GM10266 (cell line): ENCODE results near the gene EFNA5.

Source experiments
- DNase-seq: peaks from one replicate; pipeline ENCODE4 v3.0.0; 2012; ENCODE audit errors: extremely low spot score
- TF ChIP-seq, protein P1 (sequence below): IDR thresholded peaks from 2 replicates; pipeline ENCODE4 v1.5.1; 2012; ENCODE audit warnings: mild to moderate bottlenecking, low read depth; ENCODE audit not compliant: control insufficient read depth, insufficient read depth; ENCODE audit errors: missing control alignments

EFNA5 gene

DNA sequence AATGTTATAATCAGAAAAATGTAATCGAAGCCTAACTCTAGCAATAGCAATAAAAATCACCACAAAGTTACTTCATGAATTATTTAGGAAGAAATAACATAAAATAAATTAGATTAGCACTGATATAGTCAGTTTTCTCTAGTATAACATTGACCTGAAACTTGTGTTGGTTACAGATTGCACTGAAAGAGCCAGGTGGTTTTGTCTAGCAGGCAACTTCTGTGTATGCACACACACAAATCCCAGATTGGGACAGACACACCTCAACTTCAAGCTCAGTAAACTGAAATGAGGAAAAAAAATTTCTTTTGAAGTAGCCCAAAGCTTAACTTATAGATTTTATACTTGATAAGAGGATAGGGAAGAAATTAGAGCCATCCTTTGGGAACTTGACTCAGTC lies 129.3 kb downstream of the EFNA5 start:
- no peak for DNase-seq
- TF ChIP-seq, protein P1, sequence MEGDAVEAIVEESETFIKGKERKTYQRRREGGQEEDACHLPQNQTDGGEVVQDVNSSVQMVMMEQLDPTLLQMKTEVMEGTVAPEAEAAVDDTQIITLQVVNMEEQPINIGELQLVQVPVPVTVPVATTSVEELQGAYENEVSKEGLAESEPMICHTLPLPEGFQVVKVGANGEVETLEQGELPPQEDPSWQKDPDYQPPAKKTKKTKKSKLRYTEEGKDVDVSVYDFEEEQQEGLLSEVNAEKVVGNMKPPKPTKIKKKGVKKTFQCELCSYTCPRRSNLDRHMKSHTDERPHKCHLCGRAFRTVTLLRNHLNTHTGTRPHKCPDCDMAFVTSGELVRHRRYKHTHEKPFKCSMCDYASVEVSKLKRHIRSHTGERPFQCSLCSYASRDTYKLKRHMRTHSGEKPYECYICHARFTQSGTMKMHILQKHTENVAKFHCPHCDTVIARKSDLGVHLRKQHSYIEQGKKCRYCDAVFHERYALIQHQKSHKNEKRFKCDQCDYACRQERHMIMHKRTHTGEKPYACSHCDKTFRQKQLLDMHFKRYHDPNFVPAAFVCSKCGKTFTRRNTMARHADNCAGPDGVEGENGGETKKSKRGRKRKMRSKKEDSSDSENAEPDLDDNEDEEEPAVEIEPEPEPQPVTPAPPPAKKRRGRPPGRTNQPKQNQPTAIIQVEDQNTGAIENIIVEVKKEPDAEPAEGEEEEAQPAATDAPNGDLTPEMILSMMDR, result no peak

DNA sequence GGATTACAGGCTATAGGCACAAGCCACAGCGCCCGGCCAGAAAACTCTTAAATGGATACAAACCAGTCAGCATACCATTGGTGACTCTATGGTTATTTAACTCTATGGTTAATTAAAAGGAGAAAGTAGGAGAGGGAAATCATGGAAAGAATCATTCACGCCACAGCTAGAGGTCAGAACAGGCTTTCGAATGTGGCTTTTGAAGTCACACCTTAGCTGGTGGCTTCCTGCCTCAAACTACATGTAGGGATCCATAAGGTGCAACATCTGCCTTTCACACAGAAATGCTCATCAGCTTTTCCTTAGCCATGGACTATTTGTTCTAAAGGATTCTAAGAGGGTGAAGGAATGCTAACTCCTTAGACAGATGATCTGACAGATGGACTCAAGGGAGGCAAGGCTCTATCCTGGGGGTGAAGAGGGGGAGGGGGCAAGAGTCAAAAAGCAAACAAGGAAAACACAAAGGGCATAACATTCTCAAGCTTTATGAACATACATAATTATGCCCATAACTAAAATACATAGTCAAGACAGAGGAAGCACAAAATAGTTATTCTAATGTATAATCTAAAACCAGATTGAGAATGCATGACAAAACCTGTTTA lies 130.9 kb downstream of the EFNA5 start:
- TF ChIP-seq, protein P1, result no peak
- DNase-seq, result no peak

DNA sequence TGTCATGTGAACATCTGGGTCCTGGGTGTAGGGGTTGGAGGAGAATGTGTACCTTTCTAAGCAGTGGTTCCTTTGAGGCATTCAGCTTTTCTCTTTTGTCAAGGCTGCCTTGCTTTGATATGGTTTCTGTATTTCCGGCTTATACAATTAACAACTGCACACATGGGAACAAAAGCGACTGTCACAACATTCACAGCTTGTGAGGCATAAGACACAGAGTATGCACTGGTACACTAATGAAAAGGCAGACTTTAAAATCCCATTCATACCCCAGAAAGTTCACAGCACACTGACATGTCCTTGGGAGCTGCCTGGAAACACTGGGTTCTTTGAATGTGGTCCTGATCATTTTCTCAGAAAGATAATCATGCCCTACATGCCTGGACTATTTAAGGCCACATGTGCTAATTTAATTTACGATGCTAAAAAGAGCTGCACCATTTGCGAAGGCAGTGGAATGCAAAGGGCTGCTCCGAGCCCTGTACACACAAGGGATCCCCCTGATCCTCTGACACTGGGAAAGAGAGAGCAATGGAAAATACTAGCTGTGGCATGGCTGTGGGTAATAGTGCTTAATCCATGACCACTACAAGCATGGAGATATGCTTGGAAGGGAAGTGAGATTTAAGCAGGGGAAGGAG lies 131.8 kb downstream of the EFNA5 start:
- TF ChIP-seq, protein P1, result no peak
- no peak for DNase-seq

DNA sequence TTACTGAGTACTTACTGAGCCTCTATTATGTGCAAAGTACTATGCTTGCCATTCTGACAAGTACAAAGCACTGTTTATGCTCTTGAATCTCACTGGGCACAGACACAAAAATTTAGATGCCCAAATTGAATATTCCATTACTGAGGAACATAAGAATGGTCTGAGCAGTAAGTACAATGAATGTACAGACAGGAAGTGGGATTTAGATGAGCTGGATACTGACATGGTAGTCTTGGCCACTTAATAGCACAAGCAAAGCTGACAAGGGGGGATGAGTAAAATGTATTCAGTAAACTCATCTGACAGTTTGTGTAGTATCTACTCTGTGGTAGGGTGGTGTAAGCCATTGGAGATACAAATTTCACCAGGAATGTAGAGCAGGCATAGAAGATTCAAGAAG lies 132.4 kb downstream of the EFNA5 start:
- TF ChIP-seq, protein P1, result no peak
- DNase-seq, result no peak

DNA sequence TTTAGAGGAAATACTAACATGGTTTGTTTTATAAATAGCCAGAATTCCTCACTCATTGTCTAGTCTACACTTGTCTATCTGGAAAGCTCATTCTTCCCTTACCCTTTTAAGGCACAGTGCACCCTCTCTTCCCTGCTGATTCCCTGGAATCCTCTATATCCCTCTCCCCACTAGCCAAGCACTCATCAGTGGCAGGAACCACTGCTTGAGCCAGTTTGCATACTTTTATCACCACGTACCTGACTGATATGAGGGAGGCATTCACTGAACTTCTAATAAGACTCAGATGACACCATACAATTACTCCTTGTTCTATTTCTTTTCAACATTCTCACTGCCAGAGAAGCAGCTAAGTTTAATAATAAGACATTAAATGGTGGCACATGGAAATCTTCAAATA lies 134.9 kb downstream of the EFNA5 start:
- TF ChIP-seq, protein P1, result no peak

DNA sequence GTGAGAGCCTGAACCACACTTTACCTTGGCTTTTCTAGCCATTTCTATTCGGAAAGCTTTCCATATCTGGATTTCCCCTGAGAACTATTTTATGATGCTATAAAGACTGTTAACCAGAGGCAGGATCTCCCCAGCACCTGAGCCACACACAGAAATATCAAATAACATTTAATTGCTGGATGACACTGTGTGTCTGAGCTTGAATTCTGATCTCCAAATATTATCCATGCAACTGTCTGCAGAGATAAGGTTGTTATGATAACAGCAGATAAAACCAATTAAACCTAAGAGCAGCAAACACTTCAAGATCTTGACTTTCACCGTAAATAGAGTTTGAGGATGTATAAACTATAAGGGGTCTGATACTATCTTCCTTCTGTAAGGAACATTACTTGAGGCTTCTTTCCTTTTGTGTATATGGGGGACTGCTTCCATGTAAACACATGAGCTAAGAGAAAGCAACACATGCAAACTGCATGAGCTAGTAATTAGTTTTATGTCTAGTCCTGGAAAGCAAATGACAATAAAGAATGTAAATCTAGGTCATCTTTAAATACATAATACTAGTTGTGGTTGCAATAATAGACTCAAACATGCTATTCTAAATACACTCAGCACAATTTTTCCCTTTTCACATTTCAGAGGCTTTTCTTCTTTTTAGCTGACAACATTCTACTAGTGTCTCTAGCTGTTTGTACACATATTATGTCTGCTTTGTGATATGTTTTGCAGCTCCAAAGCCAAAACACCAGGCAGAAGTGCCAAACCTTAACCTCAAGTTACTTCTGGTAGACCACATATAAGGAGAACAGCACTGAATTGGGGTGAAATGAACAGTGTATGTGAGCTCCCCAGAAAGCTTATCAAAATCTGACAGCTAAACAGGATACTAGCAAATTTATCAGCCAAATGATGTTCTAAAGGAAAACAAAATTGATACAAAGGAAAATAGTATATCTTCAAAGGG lies 136.5 kb downstream of the EFNA5 start:
- no peak for DNase-seq
- TF ChIP-seq, protein P1, result no peak

More for the DNA sequence above, 134.9 kb downstream of the EFNA5 start:
- no peak for DNase-seq
